ENCODE measurements around the gene HMG20B. TPM values are rescaled to one million over a fixed set of nuclear protein-coding genes. Genes with fewer than 3 reads are reported as not detected.

The HMG20B gene
- total RNA-seq, 1 experiment from 2014 or later = 115 TPM

DNA sequence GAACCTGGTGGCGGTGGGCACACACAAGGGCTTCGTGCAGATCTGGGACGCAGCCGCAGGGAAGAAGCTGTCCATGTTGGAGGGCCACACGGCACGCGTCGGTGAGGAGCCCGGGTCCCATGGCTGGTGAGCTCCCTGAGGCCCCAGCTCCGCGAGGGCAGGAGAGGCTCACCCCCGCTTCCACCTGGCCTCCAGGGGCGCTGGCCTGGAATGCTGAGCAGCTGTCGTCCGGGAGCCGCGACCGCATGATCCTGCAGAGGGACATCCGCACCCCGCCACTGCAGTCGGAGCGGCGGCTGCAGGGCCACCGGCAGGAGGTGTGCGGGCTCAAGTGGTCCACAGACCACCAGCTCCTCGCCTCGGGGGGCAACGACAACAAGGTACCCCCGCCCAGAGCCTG is 41.0 kb upstream of the HMG20B start:
- DNase-seq = no peak
- intact Hi-C loops (cut with micrococcal nuclease; ENCODE audit: unreplicated experiment) = no loop called here
- Histone ChIP-seq H2AFZ (no peak overlapping the region), H3K4me3 (no peak overlapping the region), H3K4me1 (replicated peaks; ENCODE audit: insufficient read depth) (no peaks in the 10 kb centered on the region), H3K79me2 (ENCODE audit: low read depth) (no peaks in the 10 kb centered on the region), H3K36me3 (ENCODE audit: low read depth) (no peaks in the 10 kb centered on the region), H3K27ac (no peak overlapping the region), H3K27me3 (ENCODE audit: insufficient read depth, low read depth) (no peaks in the 10 kb centered on the region), H3K9me3 (ENCODE audit: insufficient read depth, low read depth) (no peaks in the 10 kb centered on the region), H4K20me1 (ENCODE audit: insufficient read depth) (no peaks in the 10 kb centered on the region; the same call in 1 of the 2 replicates), H3K9me2 (ENCODE audit: insufficient read depth) (no peaks in the 10 kb centered on the region), H3K4me2 (no peak overlapping the region), H3F3A (ENCODE audit: insufficient read depth, low read depth) (no peaks in the 10 kb centered on the region)
- no peak for TF ChIP-seq EZH2 (IDR thresholded peaks at IDR 0.05; ENCODE audit: low read depth)
- TF ChIP-seq, protein P1, sequence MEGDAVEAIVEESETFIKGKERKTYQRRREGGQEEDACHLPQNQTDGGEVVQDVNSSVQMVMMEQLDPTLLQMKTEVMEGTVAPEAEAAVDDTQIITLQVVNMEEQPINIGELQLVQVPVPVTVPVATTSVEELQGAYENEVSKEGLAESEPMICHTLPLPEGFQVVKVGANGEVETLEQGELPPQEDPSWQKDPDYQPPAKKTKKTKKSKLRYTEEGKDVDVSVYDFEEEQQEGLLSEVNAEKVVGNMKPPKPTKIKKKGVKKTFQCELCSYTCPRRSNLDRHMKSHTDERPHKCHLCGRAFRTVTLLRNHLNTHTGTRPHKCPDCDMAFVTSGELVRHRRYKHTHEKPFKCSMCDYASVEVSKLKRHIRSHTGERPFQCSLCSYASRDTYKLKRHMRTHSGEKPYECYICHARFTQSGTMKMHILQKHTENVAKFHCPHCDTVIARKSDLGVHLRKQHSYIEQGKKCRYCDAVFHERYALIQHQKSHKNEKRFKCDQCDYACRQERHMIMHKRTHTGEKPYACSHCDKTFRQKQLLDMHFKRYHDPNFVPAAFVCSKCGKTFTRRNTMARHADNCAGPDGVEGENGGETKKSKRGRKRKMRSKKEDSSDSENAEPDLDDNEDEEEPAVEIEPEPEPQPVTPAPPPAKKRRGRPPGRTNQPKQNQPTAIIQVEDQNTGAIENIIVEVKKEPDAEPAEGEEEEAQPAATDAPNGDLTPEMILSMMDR (conservative IDR thresholded peaks at IDR 0.05) = no peak
- BruUV-seq (replicated peaks) = no TSS peak
- ChIA-PET CTCF (no interaction called here), POLR2A (ENCODE audit: unreplicated experiment) (no interaction called here)

- no peaks in the 10 kb centered on the region for H3K27me3 ChIP-seq (ENCODE audit: insufficient read depth, low read depth)
- ChIA-PET CTCF (no interaction called here), POLR2A (ENCODE audit: unreplicated experiment) (no interaction called here)
- H3K36me3 ChIP-seq (ENCODE audit: low read depth) = no peaks in the 10 kb centered on the region
- no peak overlapping the region for H3K4me3 ChIP-seq
- intact Hi-C loops (cut with micrococcal nuclease; ENCODE audit: unreplicated experiment) = no loop called here
- no peak for TF ChIP-seq EZH2 (IDR thresholded peaks at IDR 0.05; ENCODE audit: low read depth)
- TF ChIP-seq, protein P1 (conservative IDR thresholded peaks at IDR 0.05) = no peak
- DNase-seq = no peak
- no peak overlapping the region for H3K4me2 ChIP-seq
- H3K9me3 ChIP-seq (ENCODE audit: insufficient read depth, low read depth) = no peaks in the 10 kb centered on the region
- no TSS peak for BruUV-seq (replicated peaks)
- H2AFZ ChIP-seq = no peak overlapping the region
- no peaks in the 10 kb centered on the region; the same call in 1 of the 2 replicates for H4K20me1 ChIP-seq (ENCODE audit: insufficient read depth)
- H3K9me2 ChIP-seq (ENCODE audit: insufficient read depth) = no peaks in the 10 kb centered on the region
- no peaks in the 10 kb centered on the region for H3K4me1 ChIP-seq (replicated peaks; ENCODE audit: insufficient read depth)
- no peaks in the 10 kb centered on the region for H3K79me2 ChIP-seq (ENCODE audit: low read depth)
- no peak overlapping the region for H3K27ac ChIP-seq
- H3F3A ChIP-seq (ENCODE audit: insufficient read depth, low read depth) = no peaks in the 10 kb centered on the region
These were observed 40.5 kb upstream of the HMG20B start for GRCh38 chr19:3532154-3532786.

DNA sequence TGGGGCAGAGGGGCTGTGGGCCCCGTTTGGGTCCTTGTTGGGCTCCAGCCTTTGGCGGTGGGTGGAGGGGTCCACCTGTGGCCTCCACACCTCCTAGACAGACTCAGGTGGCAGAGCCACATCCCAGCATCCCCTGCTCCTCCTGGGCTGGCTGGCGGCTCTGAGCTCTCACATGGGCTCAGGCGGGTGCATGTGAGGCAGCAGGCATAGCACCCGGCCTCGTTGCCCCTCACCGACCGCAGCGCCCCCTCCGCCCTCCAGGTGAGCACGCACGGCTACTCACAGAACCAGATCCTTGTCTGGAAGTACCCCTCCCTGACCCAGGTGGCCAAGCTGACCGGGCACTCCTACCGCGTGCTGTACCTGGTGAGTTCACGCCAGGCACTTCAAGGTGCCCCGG is 39.7 kb upstream of the HMG20B start:
- no peaks in the 10 kb centered on the region for H3K9me3 ChIP-seq (ENCODE audit: insufficient read depth, low read depth)
- no peak overlapping the region for H2AFZ ChIP-seq
- BruUV-seq (replicated peaks) = no TSS peak
- intact Hi-C loops (cut with micrococcal nuclease; ENCODE audit: unreplicated experiment) = no loop called here
- no peak overlapping the region for H3K4me2 ChIP-seq
- POLR2A ChIA-PET (ENCODE audit: unreplicated experiment) = no interaction called here
- TF ChIP-seq, protein P1 (conservative IDR thresholded peaks at IDR 0.05) = no peak
- TF ChIP-seq EZH2 (IDR thresholded peaks at IDR 0.05; ENCODE audit: low read depth) = no peak
- no peaks in the 10 kb centered on the region for H3K79me2 ChIP-seq (ENCODE audit: low read depth)
- CTCF ChIA-PET = no interaction called here
- no peak overlapping the region for H3K27ac ChIP-seq
- DNase-seq = no peak
- H3K4me3 ChIP-seq = no peak overlapping the region
- no peaks in the 10 kb centered on the region; the same call in 1 of the 2 replicates for H4K20me1 ChIP-seq (ENCODE audit: insufficient read depth)
- no peaks in the 10 kb centered on the region for H3K36me3 ChIP-seq (ENCODE audit: low read depth)
- H3F3A ChIP-seq (ENCODE audit: insufficient read depth, low read depth) = no peaks in the 10 kb centered on the region
- no peaks in the 10 kb centered on the region for H3K9me2 ChIP-seq (ENCODE audit: insufficient read depth)
- no peaks in the 10 kb centered on the region for H3K27me3 ChIP-seq (ENCODE audit: insufficient read depth, low read depth)
- H3K4me1 ChIP-seq (replicated peaks; ENCODE audit: insufficient read depth) = no peaks in the 10 kb centered on the region

All from PC-9 (cell line).